Smooth muscle cell (in vitro differentiated cells): ENCODE results near the gene CAPRIN1. TPM values are rescaled to one million over a fixed set of nuclear protein-coding genes. Genes with fewer than 3 reads are reported as not detected.

Source experiments
- DNase-seq: peaks from one replicate; lab custom pipeline; 2025; ENCODE audit not compliant: unreplicated experiment; lab: John Stamatoyannopoulos, UW
- H2AFZ ChIP-seq: fragments of 200-600 bp; sonication (generic); 2 replicates; pipeline ENCODE4 v1.6.0; 2016; ENCODE audit warnings: antibody characterized with exemption, low read depth, mild to moderate bottlenecking
- H3F3A ChIP-seq: fragments of 200-600 bp; sonication (generic); 2 replicates; pipeline ENCODE4 v1.6.0; 2017; ENCODE audit warnings: antibody characterized with exemption, low read depth
- H3K27ac ChIP-seq: fragments of 200-600 bp; sonication (generic); 2 replicates; pipeline ENCODE4 v1.5.1; 2016; ENCODE audit warnings: low read depth, mild to moderate bottlenecking
- H3K27me3 ChIP-seq: fragments of 200-600 bp; sonication (generic); 2 replicates; pipeline ENCODE4 v1.6.1; 2016; ENCODE audit warnings: low read depth, mild to moderate bottlenecking
- H3K36me3 ChIP-seq: fragments of 200-600 bp; sonication (generic); 2 replicates; pipeline ENCODE4 v1.5.1; 2016; ENCODE audit warnings: low read depth
- H3K4me1 ChIP-seq: fragments of 200-600 bp; sonication (generic); 2 replicates; pipeline ENCODE4 v1.5.1; 2016; ENCODE audit warnings: low read depth
- H3K4me2 ChIP-seq: fragments of 200-600 bp; sonication (generic); 2 replicates; pipeline ENCODE4 v1.6.0; 2016; ENCODE audit warnings: mild to moderate bottlenecking
- H3K4me3 ChIP-seq: fragments of 200-600 bp; sonication (generic); 2 replicates; pipeline ENCODE4 v1.5.1; 2016; ENCODE audit warnings: mild to moderate bottlenecking
- H3K79me2 ChIP-seq: fragments of 200-600 bp; sonication (generic); 2 replicates; pipeline ENCODE4 v1.6.0; 2016; ENCODE audit warnings: low read depth, mild to moderate bottlenecking
- H3K9ac ChIP-seq: fragments of 200-600 bp; sonication (generic); 2 replicates; pipeline ENCODE4 v1.6.0; 2016; ENCODE audit warnings: low read depth
- H3K9me3 ChIP-seq: fragments of 200-600 bp; sonication (generic); replicated peaks from 2 replicates; pipeline ENCODE4 v1.5.1; 2016; ENCODE audit warnings: low read depth
- H4K20me1 ChIP-seq: fragments of 200-600 bp; sonication (generic); 2 replicates; pipeline ENCODE4 v1.6.0; 2016; ENCODE audit warnings: low read depth
- WGBS: methylation state at CpG from one replicate; pipeline ENCODE4 v1.1.7; 2016; ENCODE audit warnings: low lambda C conversion rate; 5-methylcytosine and 5-hydroxymethylcytosine counted together
- polyA plus RNA-seq: library from polyadenylated mRNA; unstranded; fragments of >200 nt; fragmentation: Nextera tagmentation; extraction: Ambion mirVana; gene quantifications from 2 replicates; pipeline ENCODE4 v1.2.1, GENCODE V29; 2016
- total RNA-seq: library from RNA; depleted of rRNA; stranded (reverse); fragments of >200 nt; gene quantifications from 2 replicates; pipeline ENCODE4 v1.2.3, GENCODE V29; 2014
- TF ChIP-seq, protein P1 (sequence below): fragments of 200-600 bp; sonication (generic); IDR thresholded peaks from 2 replicates; pipeline ENCODE4 v1.5.1; 2017; ENCODE audit warnings: borderline replicate concordance, mild to moderate bottlenecking, antibody characterized with exemption; ENCODE audit not compliant: insufficient read depth, poor library complexity, severe bottlenecking

The CAPRIN1 gene
- total and polyA plus RNA-seq, 2 experiments from 2014 or later: 93.9 to 215 TPM

GRCh38 chr11:34105957-34106504, 54.5 kb downstream of the CAPRIN1 start:
- Histone ChIP-seq H3K4me3 (peak overlapping the region; percentile 88), H3K4me2 (peak overlapping the region; percentile 96), H3K4me1 (peaks cover 10% of the 10 kb centered on the region), H3K79me2 (peaks cover 32% of the 10 kb centered on the region), H4K20me1 (no peaks in the 10 kb centered on the region), H3K27ac (peak overlapping the region; percentile 85), H3F3A (peaks cover 28% of the 10 kb centered on the region), H2AFZ (peak overlapping the region; percentile 9), H3K9me3 (no peaks in the 10 kb centered on the region), H3K27me3 (no peaks in the 10 kb centered on the region), H3K9ac (peak overlapping the region; percentile 86), H3K36me3 (peaks cover 12% of the 10 kb centered on the region)
- no peak for DNase-seq
- TF ChIP-seq, protein P1, sequence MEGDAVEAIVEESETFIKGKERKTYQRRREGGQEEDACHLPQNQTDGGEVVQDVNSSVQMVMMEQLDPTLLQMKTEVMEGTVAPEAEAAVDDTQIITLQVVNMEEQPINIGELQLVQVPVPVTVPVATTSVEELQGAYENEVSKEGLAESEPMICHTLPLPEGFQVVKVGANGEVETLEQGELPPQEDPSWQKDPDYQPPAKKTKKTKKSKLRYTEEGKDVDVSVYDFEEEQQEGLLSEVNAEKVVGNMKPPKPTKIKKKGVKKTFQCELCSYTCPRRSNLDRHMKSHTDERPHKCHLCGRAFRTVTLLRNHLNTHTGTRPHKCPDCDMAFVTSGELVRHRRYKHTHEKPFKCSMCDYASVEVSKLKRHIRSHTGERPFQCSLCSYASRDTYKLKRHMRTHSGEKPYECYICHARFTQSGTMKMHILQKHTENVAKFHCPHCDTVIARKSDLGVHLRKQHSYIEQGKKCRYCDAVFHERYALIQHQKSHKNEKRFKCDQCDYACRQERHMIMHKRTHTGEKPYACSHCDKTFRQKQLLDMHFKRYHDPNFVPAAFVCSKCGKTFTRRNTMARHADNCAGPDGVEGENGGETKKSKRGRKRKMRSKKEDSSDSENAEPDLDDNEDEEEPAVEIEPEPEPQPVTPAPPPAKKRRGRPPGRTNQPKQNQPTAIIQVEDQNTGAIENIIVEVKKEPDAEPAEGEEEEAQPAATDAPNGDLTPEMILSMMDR: no peak
- WGBS: 4% methylated on average over 17 of the region's 17 CpGs

- no peak overlapping the region for H3K4me3 ChIP-seq
- H2AFZ ChIP-seq: no peak overlapping the region
- H3K4me1 ChIP-seq: no peaks in the 10 kb centered on the region
- no peaks in the 10 kb centered on the region for H3K27me3 ChIP-seq
- H3K36me3 ChIP-seq: peaks cover 28% of the 10 kb centered on the region
- no peaks in the 10 kb centered on the region for H4K20me1 ChIP-seq
- no peak overlapping the region for H3K9ac ChIP-seq
- 99% methylated on average over 6 of the region's 6 CpGs for WGBS
- H3K9me3 ChIP-seq: no peaks in the 10 kb centered on the region
- DNase-seq: no peak
- H3K79me2 ChIP-seq: peaks cover 22% of the 10 kb centered on the region
- H3K4me2 ChIP-seq: no peak overlapping the region
- no peak overlapping the region for H3K27ac ChIP-seq
- H3F3A ChIP-seq: no peaks in the 10 kb centered on the region
- TF ChIP-seq, protein P1: no peak
Measured at GRCh38 chr11:34111722-34112270, 60.3 kb downstream of the CAPRIN1 start.

DNA sequence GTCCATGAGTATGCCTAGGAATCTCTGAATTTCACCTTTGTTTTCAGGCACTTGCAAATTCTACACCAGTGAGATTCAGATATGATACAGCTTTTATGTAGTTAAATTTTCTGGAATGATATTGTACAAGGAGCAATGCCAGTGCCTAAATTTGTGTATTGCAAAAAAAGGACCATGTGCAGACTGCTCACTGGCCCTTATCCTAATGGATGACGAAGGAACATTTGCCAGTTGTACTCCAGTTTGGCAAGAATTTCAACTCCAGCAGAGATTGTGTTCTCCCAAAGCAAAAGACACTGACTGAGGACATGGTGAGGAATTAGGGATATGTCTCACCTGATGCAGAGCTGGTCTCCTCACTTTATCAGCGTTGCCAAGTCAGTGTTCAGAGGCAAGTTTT, 62.5 kb downstream of the CAPRIN1 start:
- no peaks in the 10 kb centered on the region for H4K20me1 ChIP-seq
- H3K27ac ChIP-seq: no peak overlapping the region
- no peak overlapping the region for H2AFZ ChIP-seq
- H3K4me1 ChIP-seq: no peaks in the 10 kb centered on the region
- no peak overlapping the region for H3K9ac ChIP-seq
- H3K9me3 ChIP-seq: no peaks in the 10 kb centered on the region
- WGBS: 96% methylated on average over 2 of the region's 2 CpGs
- no peaks in the 10 kb centered on the region for H3K27me3 ChIP-seq
- H3K79me2 ChIP-seq: peaks cover 6% of the 10 kb centered on the region
- TF ChIP-seq, protein P1: no peak
- peaks cover 36% of the 10 kb centered on the region for H3K36me3 ChIP-seq
- no peak overlapping the region for H3K4me3 ChIP-seq
- H3F3A ChIP-seq: no peaks in the 10 kb centered on the region
- no peak for DNase-seq
- H3K4me2 ChIP-seq: no peak overlapping the region

- Histone ChIP-seq H3K4me1 (no peaks in the 10 kb centered on the region), H3K4me3 (no peak overlapping the region), H3K9me3 (no peaks in the 10 kb centered on the region), H2AFZ (no peak overlapping the region), H3K27ac (no peak overlapping the region), H3K36me3 (peaks cover 36% of the 10 kb centered on the region), H3F3A (no peaks in the 10 kb centered on the region), H3K4me2 (no peak overlapping the region), H3K79me2 (peaks cover 6% of the 10 kb centered on the region), H3K27me3 (no peaks in the 10 kb centered on the region), H3K9ac (no peak overlapping the region), H4K20me1 (no peaks in the 10 kb centered on the region)
- no peak for DNase-seq
- TF ChIP-seq, protein P1: no peak
- 89% methylated on average over 5 of the region's 5 CpGs for WGBS
Measured at GRCh38 chr11:34114471-34114870, 62.9 kb downstream of the CAPRIN1 start.
